HG03108 (cell line): Measurements from ENCODE around the gene CBARP.
"Not testable (repeated sequence)": the region's sequence is repeated elsewhere in the genome, so short reads cannot be mapped to it uniquely, and the experiment has no call there.

Source experiments
- ATAC-seq: cut with Tn5 transposase; IDR thresholded peaks from one replicate; pipeline ENCODE4 v1.9.1; 2021; ENCODE audit warnings: moderate library complexity; ENCODE audit not compliant: unreplicated experiment

CBARP gene

GRCh38 chr19:1214862-1215731 lies 22.7 kb downstream of the CBARP start:
- ATAC-seq: no peak

GRCh38 chr19:1214299-1214861 lies 23.4 kb downstream of the CBARP start:
- no peak for ATAC-seq

- no peak for ATAC-seq
Observed at GRCh38 chr19:1213391-1214286, 24.2 kb downstream of the CBARP start.

GRCh38 chr19:1211494-1212234 lies 26.1 kb downstream of the CBARP start:
- ATAC-seq: no peak

- ATAC-seq: no peak
Observed at GRCh38 chr19:1210227-1210538, 27.6 kb downstream of the CBARP start.

GRCh38 chr19:1208830-1209229 lies 29.0 kb downstream of the CBARP start:
- ATAC-seq: not testable (repeated sequence)

- ATAC-seq: no peak
Observed at GRCh38 chr19:1206864-1207450, 30.8 kb downstream of the CBARP start.

- ATAC-seq: no peak
Observed at GRCh38 chr19:1206150-1206863, 31.5 kb downstream of the CBARP start.

GRCh38 chr19:1205114-1206099 lies 32.4 kb downstream of the CBARP start, which contains the start of gene STK11:
Gene STK11 (plus strand): TSS chr19:1205778. CDS start chr19:1206914, 1,136 bp downstream.
- peak; percentile 84 for ATAC-seq

- ATAC-seq: not testable (repeated sequence)
Observed at GRCh38 chr19:1200614-1201013, 37.2 kb downstream of the CBARP start.

GRCh38 chr19:1199531-1199930 lies 38.3 kb downstream of the CBARP start:
- ATAC-seq: no peak

- no peak for ATAC-seq
Observed at GRCh38 chr19:1189419-1189818, 48.4 kb downstream of the CBARP start.

- peak; percentile 51 for ATAC-seq
Observed at GRCh38 chr19:1183543-1184172, 54.1 kb downstream of the CBARP start.

GRCh38 chr19:1182727-1183126 lies 55.1 kb downstream of the CBARP start:
- no peak for ATAC-seq

GRCh38 chr19:1182068-1182467 lies 55.7 kb downstream of the CBARP start:
- no peak for ATAC-seq

GRCh38 chr19:1181606-1182005 lies 56.2 kb downstream of the CBARP start:
- no peak for ATAC-seq
